NCI-H1092 (cell line): ENCODE data around the gene ASIC3.
A peak's percentile ranks its signal among the peaks of the same experiment; 100 is the strongest.
"Not testable (repeated sequence)": the region's sequence is repeated elsewhere in the genome, so short reads cannot be mapped to it uniquely, and the experiment has no call there.

Experiments
- DNase-seq: peaks from one replicate; lab custom pipeline; 2025; lab: John Stamatoyannopoulos, UW

ASIC3 gene

GRCh38 chr7:151013733-151014497 is 34.4 kb upstream of the ASIC3 start:
- peak; percentile 60 for DNase-seq

DNA sequence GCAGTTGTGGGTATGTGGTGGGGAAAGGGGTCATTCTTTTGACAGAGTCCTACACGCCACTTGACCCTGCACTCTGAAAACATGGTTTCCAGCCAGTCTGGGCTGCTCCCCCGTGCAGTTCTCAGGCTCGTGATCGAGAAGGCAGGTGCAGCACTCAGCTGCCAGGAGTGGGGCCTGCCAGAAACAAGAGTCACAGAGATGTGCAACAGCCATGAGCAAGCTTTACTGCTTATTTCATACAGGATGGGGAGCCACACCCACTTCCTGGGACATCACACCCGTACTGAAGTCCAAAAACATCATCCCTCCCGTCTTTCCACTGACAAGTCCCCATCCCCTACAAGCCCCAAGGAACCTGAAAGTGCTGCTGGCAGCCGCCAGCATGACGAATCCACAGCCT is 33.4 kb upstream of the ASIC3 start:
- DNase-seq: no peak

DNA sequence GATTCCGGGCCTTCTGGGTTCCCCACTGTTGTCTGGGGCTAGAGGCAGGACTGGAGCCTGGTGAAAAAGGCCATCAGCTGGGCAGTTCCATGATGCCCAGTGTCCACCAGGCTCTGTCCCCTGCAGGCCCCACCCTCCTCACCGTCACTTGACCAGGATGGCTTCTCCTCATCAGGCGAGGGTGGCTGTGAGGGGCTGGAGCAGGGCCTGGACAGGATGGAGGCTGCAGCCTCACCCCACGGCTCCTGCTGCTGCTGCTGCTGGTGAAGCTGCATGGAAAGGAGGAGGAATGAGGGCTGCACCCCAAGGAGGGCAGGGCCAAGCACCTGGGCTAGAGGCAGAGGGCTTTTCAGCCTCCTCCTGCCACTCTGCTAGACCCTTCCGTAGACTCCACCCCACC is 32.4 kb upstream of the ASIC3 start:
- no peak for DNase-seq

DNA sequence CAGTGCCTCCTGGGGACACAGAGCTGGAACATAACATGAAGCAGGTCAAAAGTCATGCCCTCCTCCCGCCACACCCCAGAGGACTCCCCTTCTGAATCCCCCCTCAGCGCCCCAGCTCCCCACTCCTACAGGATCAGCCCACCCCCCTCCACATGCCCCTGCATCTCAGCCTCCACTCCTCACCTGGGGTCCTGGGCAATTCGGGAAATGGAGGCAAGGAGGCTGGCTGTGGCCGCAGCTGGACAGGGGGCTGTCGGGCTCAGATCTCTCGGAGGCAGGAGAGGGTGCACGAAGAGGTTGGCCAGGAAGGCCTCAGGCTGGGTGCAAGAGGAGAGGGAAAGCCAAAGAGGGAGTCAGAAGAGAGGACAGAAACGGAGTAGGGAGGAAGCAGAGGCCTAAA is 31.8 kb upstream of the ASIC3 start:
- DNase-seq: no peak

GRCh38 chr7:151016942-151017341 is 31.4 kb upstream of the ASIC3 start:
- no peak for DNase-seq

DNA sequence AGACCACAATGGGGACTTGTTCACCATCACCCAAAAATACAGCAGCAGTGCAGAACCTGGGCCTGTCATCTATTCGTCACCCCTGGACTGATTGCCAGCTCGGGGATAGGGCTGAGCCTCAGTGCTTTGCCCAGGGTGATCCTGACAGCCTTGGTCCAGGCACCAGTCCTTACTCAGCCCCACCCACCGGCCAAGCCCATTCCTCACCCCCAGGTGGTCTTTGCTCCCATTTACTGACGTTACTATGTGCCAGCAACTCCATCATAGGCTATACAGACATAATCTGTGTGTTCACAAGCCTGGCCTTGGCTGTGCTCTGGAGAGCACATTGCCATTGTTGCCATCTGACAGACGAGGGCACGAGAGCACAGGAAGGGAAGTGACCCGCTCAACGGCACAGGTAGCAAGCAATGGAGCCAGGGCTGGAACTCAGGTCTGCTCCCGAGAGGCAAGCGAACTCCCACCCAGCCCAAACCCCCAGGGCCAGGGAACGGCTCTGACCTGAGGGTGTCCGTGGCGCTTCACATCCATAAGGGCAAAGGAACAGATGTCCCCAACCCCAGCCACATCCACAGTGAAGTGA is 30.9 kb upstream of the ASIC3 start:
- no peak for DNase-seq

GRCh38 chr7:151017953-151018420 is 30.3 kb upstream of the ASIC3 start:
- DNase-seq: peak; percentile 63

DNA sequence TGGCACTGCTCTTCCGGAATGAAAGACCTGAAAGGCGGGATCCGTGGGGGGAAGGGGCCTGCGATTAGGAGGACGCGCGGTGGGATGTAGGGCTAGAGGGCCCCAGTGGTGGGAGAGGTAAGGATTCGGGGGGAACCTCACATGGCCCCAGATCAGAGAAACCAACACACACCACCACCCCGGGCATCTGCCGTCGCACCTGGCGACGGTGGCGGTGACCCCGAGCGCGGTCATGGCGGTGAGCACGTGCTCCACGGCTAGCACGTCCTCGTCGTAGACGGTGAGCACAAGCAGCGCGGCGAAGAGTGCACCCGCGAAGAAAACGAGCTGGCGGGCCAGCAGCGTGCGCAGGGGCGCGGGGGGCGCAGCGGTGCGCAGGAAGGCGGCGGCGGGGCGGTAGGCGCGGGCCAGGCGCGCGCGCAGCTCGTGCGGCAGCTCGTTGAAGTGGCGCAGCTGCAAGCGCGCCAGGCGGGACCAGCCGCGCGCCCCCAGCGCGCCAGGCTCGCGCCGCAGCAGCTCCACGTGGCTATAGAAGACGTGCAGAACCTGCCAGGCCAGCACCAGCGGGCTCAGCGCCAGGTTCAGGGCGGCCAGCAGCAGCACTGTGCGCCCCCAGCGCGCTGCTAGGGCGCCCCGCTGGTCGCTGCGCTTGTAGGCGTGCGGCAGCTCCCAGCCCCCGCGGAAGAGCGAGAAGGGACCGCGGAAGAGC is 29.8 kb upstream of the ASIC3 start:
- DNase-seq: peak; percentile 64

DNA sequence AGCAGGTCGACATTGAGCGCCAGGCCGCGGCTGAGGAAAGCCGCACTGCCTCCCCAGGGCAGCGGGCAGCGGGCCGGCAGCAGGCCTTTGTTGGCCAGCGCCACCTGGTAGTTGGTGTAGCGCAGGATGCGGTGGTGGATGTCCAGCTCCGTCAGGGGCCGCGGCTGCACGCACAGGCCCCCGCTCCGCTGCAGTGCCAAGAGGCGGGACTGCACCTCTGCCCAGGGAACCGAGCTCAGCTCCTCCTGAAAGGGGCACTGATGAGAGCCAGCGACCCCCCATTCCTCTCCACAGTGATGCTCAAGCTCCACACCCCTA is 29.2 kb upstream of the ASIC3 start:
- DNase-seq: no peak

GRCh38 chr7:151020231-151020630 is 28.1 kb upstream of the ASIC3 start:
- no peak for DNase-seq

DNA sequence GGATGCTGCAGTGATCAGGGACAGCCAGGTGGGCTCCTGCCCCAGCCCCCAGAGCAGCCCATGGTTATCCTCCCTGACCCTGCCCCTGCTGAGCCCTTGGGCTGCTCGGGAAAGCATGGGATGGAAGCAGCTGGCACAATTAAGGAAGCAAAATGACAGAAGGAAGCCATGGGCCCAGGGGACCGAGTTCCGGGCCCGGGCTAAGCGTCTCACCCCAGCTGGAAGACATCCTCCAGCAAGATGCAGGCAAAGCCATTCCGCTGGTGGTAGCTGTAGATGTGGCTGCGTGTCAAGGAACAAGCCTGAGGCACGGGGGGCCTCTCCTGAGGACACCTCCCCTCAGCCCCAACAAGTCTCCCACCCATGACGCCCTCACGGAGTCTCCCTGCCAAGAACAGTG is 25.1 kb upstream of the ASIC3 start:
- DNase-seq: no peak

DNA sequence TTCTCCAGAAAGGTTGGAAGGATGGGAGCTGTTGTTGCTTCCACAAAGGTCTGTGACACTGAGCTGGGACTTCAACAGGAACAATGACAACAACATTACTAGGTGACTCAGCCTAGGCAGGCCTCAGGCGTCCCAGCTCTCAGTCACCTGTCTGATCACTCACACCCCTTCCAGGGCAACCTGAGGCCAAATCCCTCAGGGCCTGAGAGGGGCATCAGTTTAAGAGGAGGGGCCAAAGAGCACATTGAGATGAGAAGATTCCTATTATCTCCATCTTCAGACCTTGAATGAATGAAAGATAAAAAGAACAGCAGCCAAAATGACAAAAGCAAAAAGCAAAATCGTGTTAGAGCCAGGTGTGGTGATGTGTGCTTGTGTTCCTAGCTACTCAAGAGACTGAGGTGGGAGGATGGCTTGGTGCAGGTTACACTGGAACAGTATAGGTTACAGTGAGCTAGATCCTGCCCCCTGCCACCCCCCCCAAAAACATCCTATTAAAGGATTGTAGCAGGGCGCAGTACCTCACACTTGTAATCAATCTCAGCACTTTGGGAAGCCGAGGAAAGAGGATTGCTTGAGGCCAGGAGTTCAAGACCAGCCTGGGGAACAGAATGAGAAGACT is 23.8 kb upstream of the ASIC3 start, which contains the start of gene ATG9B:
Gene ATG9B (minus strand): TSS at position 60 of the 622 bp plus-strand sequence. CDS start 71 bp downstream, outside the sequence.
- no peak for DNase-seq

DNA sequence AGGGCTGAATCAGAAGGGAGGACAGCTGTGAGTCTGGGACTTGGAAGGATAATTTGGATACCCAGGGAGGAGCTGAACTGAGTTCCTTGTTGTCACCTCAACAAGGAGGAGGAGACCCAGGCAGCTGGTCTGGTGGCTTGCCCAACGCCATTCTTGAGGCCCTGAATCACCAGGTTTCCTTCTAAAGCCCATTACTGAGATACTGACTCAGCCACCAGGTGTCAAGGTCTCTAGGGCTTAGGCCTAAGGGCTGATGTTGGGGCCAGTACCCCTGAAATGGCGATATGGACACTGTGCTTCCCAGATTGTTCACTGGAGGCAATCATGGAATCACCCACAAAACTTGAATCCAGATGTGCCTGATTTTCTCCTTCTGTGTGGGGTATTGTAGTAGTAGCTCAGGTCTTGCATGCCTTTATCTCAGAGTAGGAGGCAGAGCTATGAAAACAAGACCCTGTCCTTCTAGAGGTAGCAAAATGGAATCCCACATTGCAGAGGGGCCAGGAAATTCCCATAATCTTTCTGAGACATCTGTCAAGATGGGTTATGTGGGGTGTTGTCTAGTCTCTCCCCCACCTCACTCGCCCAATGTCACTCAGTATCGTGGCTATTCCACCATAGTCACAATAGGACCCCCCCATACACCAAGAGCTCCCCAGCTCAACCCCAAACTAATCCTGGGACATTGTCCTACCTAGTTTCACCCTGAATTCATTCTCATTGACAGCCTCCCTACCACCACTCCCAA is 22.2 kb upstream of the ASIC3 start:
- DNase-seq: no peak

- DNase-seq: not testable (repeated sequence)
These were observed 21.3 kb upstream of the ASIC3 start for GRCh38 chr7:151026771-151027727.

GRCh38 chr7:151027728-151028130 is 20.6 kb upstream of the ASIC3 start:
- DNase-seq: not testable (repeated sequence)

DNA sequence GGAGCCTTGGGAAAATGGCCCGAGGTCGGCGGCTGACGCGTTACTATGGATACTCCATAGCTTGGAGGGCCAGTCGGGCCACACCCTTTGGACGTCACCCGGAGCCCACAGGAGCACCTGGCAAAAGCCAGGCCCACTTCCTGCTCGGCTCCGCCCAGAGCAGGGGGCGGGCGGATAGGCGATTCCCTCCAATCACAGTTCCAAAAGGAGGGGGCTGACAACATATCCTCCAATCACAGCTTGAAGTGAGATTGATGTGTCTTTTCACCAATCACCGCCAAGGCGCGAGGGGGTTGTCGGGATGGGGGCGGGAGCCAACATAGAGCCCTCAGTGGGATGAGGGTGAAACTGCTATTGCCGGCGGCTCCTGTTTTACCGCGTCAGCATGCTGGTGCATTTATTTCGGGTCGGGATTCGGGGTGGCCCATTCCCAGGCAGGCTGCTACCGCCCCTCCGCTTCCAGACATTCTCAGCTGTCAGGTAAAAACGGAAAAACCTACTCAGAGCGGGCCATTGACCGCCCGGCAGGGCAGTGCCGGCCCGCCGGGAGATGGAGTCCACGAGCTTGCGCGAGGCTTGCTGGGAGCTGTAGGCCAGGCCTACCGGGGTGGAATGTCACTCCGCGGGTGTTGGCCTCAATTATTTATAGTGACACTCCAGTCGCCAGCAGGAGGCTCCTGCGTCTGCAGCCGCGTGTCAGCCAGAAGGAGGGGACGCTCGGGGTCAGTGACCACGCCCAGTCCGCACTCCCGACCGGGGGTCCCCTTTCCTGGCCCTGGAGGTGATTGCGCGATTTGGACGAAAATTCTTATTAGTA is 20.0 kb upstream of the ASIC3 start, which contains the start of gene ABCB8:
Gene ABCB8 (plus strand): TSS at position 320 of the 817 bp plus-strand sequence. CDS start 66 bp downstream, at position 386.
- peak; percentile 100 for DNase-seq

DNA sequence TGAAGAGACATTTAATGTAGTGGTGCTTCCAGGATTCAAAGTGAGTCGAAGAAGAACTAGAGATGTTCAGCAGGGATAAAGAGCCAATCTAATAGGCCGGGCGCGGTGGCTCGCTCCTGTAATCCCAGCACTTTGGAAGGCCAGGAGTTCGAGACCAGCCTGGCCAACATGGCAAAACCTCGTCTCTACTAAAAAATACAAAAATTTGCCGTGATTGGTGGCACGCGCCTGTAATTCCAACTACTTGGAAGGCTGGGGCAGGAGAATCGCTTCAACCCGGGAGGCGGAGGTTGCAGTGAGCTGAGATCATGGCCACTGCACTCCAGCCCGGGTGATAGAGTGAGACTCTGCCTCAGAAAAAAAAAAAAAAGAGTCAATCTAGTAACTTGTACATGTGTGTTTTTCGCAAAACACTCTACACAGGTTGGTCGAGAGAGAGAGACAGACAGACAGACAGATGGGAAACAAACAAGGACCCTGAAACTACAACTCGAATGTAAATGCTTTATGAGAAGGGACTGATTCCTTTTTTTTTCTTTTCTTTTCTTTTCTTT is 19.3 kb upstream of the ASIC3 start:
- DNase-seq: no peak

GRCh38 chr7:151031011-151031410 is 17.3 kb upstream of the ASIC3 start:
- DNase-seq: no peak
